ENCODE measurements around the gene FYB1.

FYB1 gene

DNA sequence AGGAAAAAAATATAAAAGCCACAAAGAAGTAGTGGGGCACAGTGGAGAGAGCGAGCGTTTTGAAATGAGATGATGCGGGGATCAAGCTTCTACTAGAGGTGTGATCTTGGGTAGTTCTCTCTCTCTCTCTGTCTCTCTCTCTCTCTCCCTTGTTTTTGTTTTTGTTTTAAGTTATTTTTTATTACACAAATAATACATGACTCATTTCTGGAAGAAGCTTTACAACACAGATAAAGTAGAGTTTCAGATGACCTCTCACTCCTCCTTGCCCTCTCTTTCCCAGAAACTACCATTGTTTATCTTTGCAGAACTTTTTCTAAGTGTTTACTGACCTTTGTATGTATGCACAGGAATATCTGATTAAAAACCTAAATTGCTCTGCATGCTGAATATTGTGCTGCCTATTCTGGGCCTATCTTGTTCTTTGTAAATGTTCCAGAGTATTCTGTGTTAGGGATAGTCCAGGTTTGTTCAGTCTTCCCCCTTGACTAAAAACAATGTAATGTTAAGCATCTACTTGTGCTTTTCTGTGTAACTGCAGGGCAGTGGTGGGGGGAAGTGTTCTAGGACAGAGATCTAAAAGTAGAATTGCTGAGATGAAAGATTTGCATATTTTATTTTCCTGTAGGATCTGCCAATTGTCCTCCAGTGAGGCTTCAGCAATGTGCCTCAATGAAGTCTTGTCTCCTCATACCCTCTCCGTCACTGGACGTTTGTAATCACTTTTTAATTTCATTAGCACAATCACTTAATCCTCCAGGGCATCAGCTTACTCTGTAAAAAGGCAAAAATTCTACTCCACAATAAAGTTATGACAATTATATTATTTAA lies 52.0 kb downstream of the FYB1 start:
- Histone ChIP-seq H3K79me2 (ENCODE audit: insufficient read depth, low read length) (peaks cover 100% of the 10 kb centered on the region), H3K4me2 (ENCODE audit: low read depth, low read length, poor library complexity, severe bottlenecking) (peak overlapping the region; percentile 13), H3K9me2 (replicated peaks; ENCODE audit: low read depth, low read length) (no peaks in the 10 kb centered on the region), H3K27me3 (ENCODE audit: insufficient read depth, low read length, poor library complexity, severe bottlenecking) (no peaks in the 10 kb centered on the region), H3K9me3 (ENCODE audit: insufficient read depth, low read depth, low read length) (peaks cover 1% of the 10 kb centered on the region; the same call in 1 of the 2 replicates), H3F3A (ENCODE audit: low read depth) (peaks cover 3% of the 10 kb centered on the region; the same call in 1 of the 2 replicates), H3K4me3 (ENCODE audit: low read length, poor library complexity, severe bottlenecking) (no peak overlapping the region), H3K36me3 (ENCODE audit: insufficient read depth, low read length) (peaks cover 5% of the 10 kb centered on the region; the same call in 1 of the 2 replicates), H3K4me1 (ENCODE audit: insufficient read depth, low read length, poor library complexity, severe bottlenecking) (peaks cover 62% of the 10 kb centered on the region), H2AFZ (ENCODE audit: low read length) (no peak overlapping the region), H4K20me1 (ENCODE audit: insufficient read depth, low read length, poor library complexity, severe bottlenecking) (no peaks in the 10 kb centered on the region), H3K9ac (ENCODE audit: low read depth, low read length, poor library complexity, severe bottlenecking) (peak overlapping the region; percentile 50)
- TF ChIP-seq, protein P1, sequence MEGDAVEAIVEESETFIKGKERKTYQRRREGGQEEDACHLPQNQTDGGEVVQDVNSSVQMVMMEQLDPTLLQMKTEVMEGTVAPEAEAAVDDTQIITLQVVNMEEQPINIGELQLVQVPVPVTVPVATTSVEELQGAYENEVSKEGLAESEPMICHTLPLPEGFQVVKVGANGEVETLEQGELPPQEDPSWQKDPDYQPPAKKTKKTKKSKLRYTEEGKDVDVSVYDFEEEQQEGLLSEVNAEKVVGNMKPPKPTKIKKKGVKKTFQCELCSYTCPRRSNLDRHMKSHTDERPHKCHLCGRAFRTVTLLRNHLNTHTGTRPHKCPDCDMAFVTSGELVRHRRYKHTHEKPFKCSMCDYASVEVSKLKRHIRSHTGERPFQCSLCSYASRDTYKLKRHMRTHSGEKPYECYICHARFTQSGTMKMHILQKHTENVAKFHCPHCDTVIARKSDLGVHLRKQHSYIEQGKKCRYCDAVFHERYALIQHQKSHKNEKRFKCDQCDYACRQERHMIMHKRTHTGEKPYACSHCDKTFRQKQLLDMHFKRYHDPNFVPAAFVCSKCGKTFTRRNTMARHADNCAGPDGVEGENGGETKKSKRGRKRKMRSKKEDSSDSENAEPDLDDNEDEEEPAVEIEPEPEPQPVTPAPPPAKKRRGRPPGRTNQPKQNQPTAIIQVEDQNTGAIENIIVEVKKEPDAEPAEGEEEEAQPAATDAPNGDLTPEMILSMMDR (conservative IDR thresholded peaks at IDR 0.05; ENCODE audit: low read length), result no peak
- TF ChIP-seq EZH2phosphoT487 (IDR thresholded peaks at IDR 0.05; ENCODE audit: borderline replicate concordance), result no peak

DNA sequence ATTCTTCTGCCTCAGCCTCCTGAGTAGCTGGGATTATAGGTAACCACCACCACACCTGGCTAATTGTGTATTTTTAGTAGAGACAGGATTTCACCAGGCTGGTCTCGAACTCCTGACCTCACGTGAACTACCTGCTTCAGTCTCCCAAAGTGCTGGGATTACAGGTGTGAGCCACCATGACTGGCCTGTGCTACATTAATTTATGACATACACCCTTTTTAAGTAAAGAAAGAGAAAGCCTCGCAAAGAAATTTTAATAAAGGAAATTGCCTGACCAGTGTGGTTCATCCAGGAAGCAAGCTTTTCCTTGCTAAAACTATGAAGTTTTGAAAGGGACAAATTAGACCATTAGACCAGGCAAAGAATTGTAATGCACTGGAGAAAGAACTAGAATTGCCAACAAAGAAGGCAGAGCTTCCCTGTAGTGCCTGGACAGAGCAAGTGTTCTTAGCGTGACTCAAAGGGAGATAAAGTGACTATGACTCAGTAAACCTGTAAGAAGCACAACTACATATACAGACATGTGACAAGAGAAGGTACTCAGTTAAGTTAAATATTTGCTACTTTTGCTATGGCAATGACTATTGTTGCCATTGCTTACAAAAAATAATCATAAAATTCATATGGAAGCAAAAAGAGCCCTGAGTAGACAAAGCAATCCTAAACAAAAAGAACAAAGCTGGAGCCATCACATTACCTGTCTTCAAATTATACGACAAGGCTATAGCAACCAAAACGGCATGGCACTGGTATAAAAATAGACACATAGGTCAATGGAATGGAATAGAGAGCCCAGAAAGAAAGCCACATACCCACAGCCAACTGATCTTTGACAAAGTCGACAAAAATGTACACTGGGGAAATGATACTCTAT lies 54.6 kb downstream of the FYB1 start:
- no peaks in the 10 kb centered on the region for H3K27me3 ChIP-seq (ENCODE audit: insufficient read depth, low read length, poor library complexity, severe bottlenecking)
- no peaks in the 10 kb centered on the region for H3K9me2 ChIP-seq (replicated peaks; ENCODE audit: low read depth, low read length)
- H3K79me2 ChIP-seq (ENCODE audit: insufficient read depth, low read length), result peaks cover 100% of the 10 kb centered on the region
- H3K4me2 ChIP-seq (ENCODE audit: low read depth, low read length, poor library complexity, severe bottlenecking), result peak overlapping the region; percentile 63
- TF ChIP-seq EZH2phosphoT487 (IDR thresholded peaks at IDR 0.05; ENCODE audit: borderline replicate concordance), result no peak
- TF ChIP-seq, protein P1 (conservative IDR thresholded peaks at IDR 0.05; ENCODE audit: low read length), result no peak
- peaks cover 4% of the 10 kb centered on the region for H4K20me1 ChIP-seq (ENCODE audit: insufficient read depth, low read length, poor library complexity, severe bottlenecking)
- H3K9me3 ChIP-seq (ENCODE audit: insufficient read depth, low read depth, low read length), result no peaks in the 10 kb centered on the region
- H3F3A ChIP-seq (ENCODE audit: low read depth), result peaks cover 3% of the 10 kb centered on the region; the same call in 1 of the 2 replicates
- peaks cover 75% of the 10 kb centered on the region for H3K4me1 ChIP-seq (ENCODE audit: insufficient read depth, low read length, poor library complexity, severe bottlenecking)
- peak overlapping the region; percentile 57 for H3K9ac ChIP-seq (ENCODE audit: low read depth, low read length, poor library complexity, severe bottlenecking)
- peak overlapping the region; percentile 50 for H3K4me3 ChIP-seq (ENCODE audit: low read length, poor library complexity, severe bottlenecking)
- peaks cover 10% of the 10 kb centered on the region; the same call in 1 of the 2 replicates for H3K36me3 ChIP-seq (ENCODE audit: insufficient read depth, low read length)
- no peak overlapping the region for H2AFZ ChIP-seq (ENCODE audit: low read length)

DNA sequence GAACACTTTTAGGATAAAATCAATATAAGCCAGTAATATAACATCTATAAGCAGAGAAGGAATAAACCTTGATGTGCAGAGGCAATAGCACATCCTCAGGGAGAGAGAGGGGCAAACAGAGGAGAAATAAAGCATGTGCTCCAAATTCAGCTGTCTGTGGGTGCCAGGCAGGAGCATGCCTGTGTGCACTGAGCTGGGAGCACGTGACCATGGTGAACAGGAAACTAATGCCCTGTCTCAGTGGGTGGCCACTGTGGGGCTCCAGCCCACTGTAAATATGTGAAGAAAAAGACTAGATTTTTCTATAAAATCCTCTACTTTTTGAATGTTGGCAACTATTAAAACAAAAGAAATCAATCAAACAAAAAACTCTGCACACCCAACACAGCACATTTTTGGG lies 55.3 kb downstream of the FYB1 start:
- H3K4me2 ChIP-seq (ENCODE audit: low read depth, low read length, poor library complexity, severe bottlenecking), result peak overlapping the region; percentile 63
- H3F3A ChIP-seq (ENCODE audit: low read depth), result peaks cover 3% of the 10 kb centered on the region; the same call in 1 of the 2 replicates
- H2AFZ ChIP-seq (ENCODE audit: low read length), result no peak overlapping the region
- no peaks in the 10 kb centered on the region for H3K9me3 ChIP-seq (ENCODE audit: insufficient read depth, low read depth, low read length)
- peaks cover 4% of the 10 kb centered on the region for H4K20me1 ChIP-seq (ENCODE audit: insufficient read depth, low read length, poor library complexity, severe bottlenecking)
- peak overlapping the region; percentile 57 for H3K9ac ChIP-seq (ENCODE audit: low read depth, low read length, poor library complexity, severe bottlenecking)
- peaks cover 100% of the 10 kb centered on the region for H3K79me2 ChIP-seq (ENCODE audit: insufficient read depth, low read length)
- H3K4me3 ChIP-seq (ENCODE audit: low read length, poor library complexity, severe bottlenecking), result peak overlapping the region; percentile 50
- peaks cover 10% of the 10 kb centered on the region; the same call in 1 of the 2 replicates for H3K36me3 ChIP-seq (ENCODE audit: insufficient read depth, low read length)
- H3K27me3 ChIP-seq (ENCODE audit: insufficient read depth, low read length, poor library complexity, severe bottlenecking), result no peaks in the 10 kb centered on the region
- TF ChIP-seq, protein P1 (conservative IDR thresholded peaks at IDR 0.05; ENCODE audit: low read length), result peak; percentile 27; the same call in 1 of the 2 replicates
- TF ChIP-seq EZH2phosphoT487 (IDR thresholded peaks at IDR 0.05; ENCODE audit: borderline replicate concordance), result no peak
- no peaks in the 10 kb centered on the region for H3K9me2 ChIP-seq (replicated peaks; ENCODE audit: low read depth, low read length)
- peaks cover 80% of the 10 kb centered on the region for H3K4me1 ChIP-seq (ENCODE audit: insufficient read depth, low read length, poor library complexity, severe bottlenecking)

All from Loucy (cell line).